Glutamatergic neuron (in vitro differentiated cells): ENCODE measurements around the gene ABHD6. TPM values are rescaled to one million over a fixed set of nuclear protein-coding genes. Genes with fewer than 3 reads are reported as not detected.
A peak's percentile ranks its signal among the peaks of the same experiment; 100 is the strongest.

ENCODE experiments used
- DNase-seq: peaks from one replicate; pipeline ENCODE4 v3.0.0; 2022
- H3K27ac Mint-ChIP-seq: one replicate; pipeline ENCODE4 v1.8.0; 2020; ENCODE audit warnings: mild to moderate bottlenecking, mixed read lengths, inconsistent platforms; ENCODE audit not compliant: unreplicated experiment
- H3K27me3 Mint-ChIP-seq: one replicate; pipeline ENCODE4 v1.8.0; 2020; ENCODE audit warnings: mild to moderate bottlenecking, moderate library complexity, mixed read lengths, inconsistent platforms; ENCODE audit not compliant: unreplicated experiment
- H3K36me3 Mint-ChIP-seq: one replicate; pipeline ENCODE4 v1.8.0; 2020; ENCODE audit warnings: mild to moderate bottlenecking, mixed read lengths, inconsistent platforms; ENCODE audit not compliant: unreplicated experiment
- H3K4me1 Mint-ChIP-seq: one replicate; pipeline ENCODE4 v1.8.0; 2020; ENCODE audit warnings: mild to moderate bottlenecking, low read depth, mixed read lengths, inconsistent platforms; ENCODE audit not compliant: unreplicated experiment
- H3K4me3 Mint-ChIP-seq: one replicate; pipeline ENCODE4 v1.8.0; 2020; ENCODE audit warnings: mild to moderate bottlenecking, mixed read lengths, inconsistent platforms; ENCODE audit not compliant: unreplicated experiment
- H3K9me3 Mint-ChIP-seq: one replicate; pipeline ENCODE4 v1.8.0; 2020; ENCODE audit warnings: mild to moderate bottlenecking, moderate library complexity, mixed read lengths, inconsistent platforms; ENCODE audit not compliant: unreplicated experiment
- CTCF ChIP-seq: fragments of 200-600 bp; sonication (generic); IDR thresholded peaks from one replicate; pipeline ENCODE4 v1.5.0; 2021; ENCODE audit not compliant: partially characterized antibody, unreplicated experiment
- total RNA-seq: library from RNA; stranded (reverse); fragmentation: NEBNext Ultra II Directional; extraction: Animal tissue kit (Norgen Biotek cat#: 25700); gene quantifications from one replicate; pipeline ENCODE4 v1.2.1, GENCODE V29; 2021; ENCODE audit not compliant: unreplicated experiment

Gene ABHD6
- total RNA-seq, 1 donor from 2014 or later = 46.0 TPM

- Mint-ChIP-seq H3K4me1 (peaks cover 10% of the 10 kb centered on the region), H3K9me3 (peaks cover 12% of the 10 kb centered on the region), H3K27me3 (peaks cover 7% of the 10 kb centered on the region), H3K4me3 (no peak overlapping the region), H3K36me3 (no peaks in the 10 kb centered on the region), H3K27ac (no peak overlapping the region)
- no peak for TF ChIP-seq CTCF
- no peak for DNase-seq
Observed at GRCh38 chr3:58207954-58208353, 29.6 kb upstream of the ABHD6 start.

GRCh38 chr3:58209933-58210332 is 27.7 kb upstream of the ABHD6 start:
- Mint-ChIP-seq H3K36me3 (no peaks in the 10 kb centered on the region), H3K27me3 (peaks cover 4% of the 10 kb centered on the region), H3K4me3 (no peak overlapping the region), H3K9me3 (peaks cover 9% of the 10 kb centered on the region), H3K27ac (no peak overlapping the region), H3K4me1 (peaks cover 10% of the 10 kb centered on the region)
- TF ChIP-seq CTCF = no peak
- DNase-seq = no peak

GRCh38 chr3:58210761-58211460 is 26.7 kb upstream of the ABHD6 start, which contains the start of gene DNASE1L3:
DNASE1L3 (minus strand) TSS chr3:58210972; CDS start chr3:58210906, 66 bp downstream.
- no peak for DNase-seq
- Mint-ChIP-seq H3K4me1 (peaks cover 13% of the 10 kb centered on the region), H3K36me3 (no peaks in the 10 kb centered on the region), H3K27ac (no peak within 1 kb of the TSS), H3K27me3 (peaks cover 8% of the 10 kb centered on the region), H3K9me3 (peaks cover 7% of the 10 kb centered on the region), H3K4me3 (no peak within 1 kb of the TSS)
- TF ChIP-seq CTCF = no peak

- H3K9me3 Mint-ChIP-seq = peaks cover 2% of the 10 kb centered on the region
- H3K27me3 Mint-ChIP-seq = peaks cover 12% of the 10 kb centered on the region
- no peaks in the 10 kb centered on the region for H3K36me3 Mint-ChIP-seq
- no peak for DNase-seq
- peaks cover 19% of the 10 kb centered on the region for H3K4me1 Mint-ChIP-seq
- no peak for TF ChIP-seq CTCF
- H3K4me3 Mint-ChIP-seq = peak overlapping the region; percentile 26
- H3K27ac Mint-ChIP-seq = peak overlapping the region; percentile 82
Observed at GRCh38 chr3:58214484-58215316, 22.9 kb upstream of the ABHD6 start.
